Uterus (tissue), 2 donors: ENCODE measurements around the gene MAP2K4.

ENCODE experiments used
- CTCF ChIP-seq, 4 experiments: fragments of 200-600 bp in 2 of 4; fragments of 450-650 bp in 2 of 4; sonication (generic) in 2 of 4; IDR thresholded peaks; one replicate each; pipeline ENCODE4 v1.5.1; 2016 to 2019; ENCODE audit warnings: antibody characterized with exemption in 4 of 4, mild to moderate bottlenecking in 2 of 4, moderate library complexity in 1 of 4
- POLR2A ChIP-seq, 2 donors: fragments of 450-650 bp; IDR thresholded peaks; one replicate each; pipeline ENCODE4 v1.6.1; 2016; ENCODE audit warnings: antibody characterized with exemption in 2 of 2, mild to moderate bottlenecking in 1 of 2, moderate library complexity in 1 of 2

- TF ChIP-seq CTCF (IDR thresholded peaks at IDR 0.05) = no peak
- no peak for TF ChIP-seq POLR2A (IDR thresholded peaks at IDR 0.05)
These were observed 106.5 kb downstream of the MAP2K4 start for GRCh38 chr17:12127177-12127576.
